Measurements from ENCODE around the gene PCGF2.

The PCGF2 gene

DNA sequence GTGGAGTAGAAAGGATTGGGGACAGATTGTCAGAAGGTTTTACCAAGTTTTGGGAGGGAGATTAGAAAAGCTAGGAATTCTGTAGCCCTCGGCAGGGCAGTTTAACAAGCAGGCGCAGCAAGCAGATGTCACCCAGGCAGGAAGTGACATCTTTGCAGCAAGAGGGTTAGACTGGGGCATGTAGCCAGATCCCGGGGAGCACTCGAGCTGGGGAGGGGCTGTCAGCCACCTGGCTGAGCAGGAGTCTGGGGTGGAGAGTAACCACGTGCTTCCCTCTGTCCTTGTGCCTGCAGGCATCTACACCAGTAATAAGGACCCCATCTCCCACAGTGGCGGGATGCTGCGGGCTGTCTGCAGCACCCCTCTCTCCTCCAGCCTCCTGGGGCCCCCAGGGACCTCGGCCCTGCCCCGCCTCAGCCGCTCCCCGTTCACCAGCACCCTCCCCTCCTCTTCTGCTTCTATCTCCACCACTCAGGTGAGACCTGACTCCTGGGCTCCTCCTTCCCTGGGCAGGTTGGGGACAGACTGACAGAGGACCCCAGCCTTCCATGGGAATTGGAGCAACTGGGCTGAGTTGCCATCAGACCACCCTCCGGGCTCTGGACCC is 30.9 kb downstream of the PCGF2 start:
- no peak for DNase-seq

DNA sequence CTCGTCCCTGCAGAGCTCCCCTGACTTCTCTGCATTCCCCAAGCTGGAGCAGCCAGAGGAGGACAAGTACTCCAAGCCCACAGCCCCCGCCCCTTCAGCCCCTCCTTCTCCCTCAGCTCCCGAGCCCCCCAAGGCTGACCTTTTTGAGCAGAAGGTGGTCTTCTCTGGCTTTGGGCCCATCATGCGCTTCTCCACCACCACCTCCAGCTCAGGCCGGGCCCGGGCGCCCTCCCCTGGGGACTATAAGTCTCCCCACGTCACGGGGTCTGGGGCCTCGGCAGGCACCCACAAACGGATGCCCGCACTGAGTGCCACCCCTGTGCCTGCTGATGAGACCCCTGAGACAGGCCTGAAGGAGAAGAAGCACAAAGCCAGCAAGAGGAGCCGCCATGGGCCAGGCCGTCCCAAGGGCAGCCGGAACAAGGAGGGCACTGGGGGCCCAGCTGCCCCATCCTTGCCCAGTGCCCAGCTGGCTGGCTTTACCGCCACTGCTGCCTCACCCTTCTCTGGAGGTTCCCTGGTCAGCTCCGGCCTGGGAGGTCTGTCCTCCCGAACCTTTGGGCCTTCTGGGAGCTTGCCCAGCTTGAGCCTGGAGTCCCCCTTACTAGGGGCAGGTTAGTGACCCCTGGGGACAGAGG is 31.6 kb downstream of the PCGF2 start:
- no peak for DNase-seq

DNA sequence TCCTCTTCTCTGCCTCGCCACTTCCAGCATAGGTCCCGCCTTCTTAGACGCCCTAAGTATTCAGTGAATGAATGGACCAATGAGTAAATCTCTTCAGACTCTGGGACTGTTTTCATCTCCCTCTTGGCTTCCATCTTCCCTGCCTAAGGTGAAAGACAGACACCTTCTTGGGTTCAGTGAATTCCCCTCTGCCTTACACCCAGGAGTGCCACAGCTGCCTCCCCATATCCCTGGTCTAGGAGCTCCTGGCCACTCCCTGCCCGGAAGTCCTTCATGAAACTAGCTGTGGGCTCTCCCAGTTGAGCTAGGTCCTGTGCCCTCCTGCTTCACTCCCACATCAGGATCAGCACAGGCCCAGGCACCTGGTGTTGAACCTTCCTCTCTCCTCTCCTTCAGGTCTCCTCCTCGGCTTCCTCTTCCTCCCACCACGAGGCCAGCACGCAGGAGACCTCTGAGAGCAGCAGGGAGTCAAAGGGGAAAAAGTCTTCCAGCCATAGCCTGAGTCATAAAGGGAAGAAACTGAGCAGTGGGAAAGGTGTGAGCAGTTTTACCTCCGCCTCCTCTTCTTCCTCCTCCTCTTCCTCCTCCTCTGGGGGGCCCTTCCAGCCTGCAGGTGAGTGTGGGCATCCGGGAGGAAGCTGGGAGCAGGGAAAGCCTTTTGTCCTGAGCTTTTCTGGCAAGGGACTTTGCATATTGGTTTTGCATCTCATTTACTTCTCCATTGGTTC is 32.8 kb downstream of the PCGF2 start:
- DNase-seq: no peak

DNA sequence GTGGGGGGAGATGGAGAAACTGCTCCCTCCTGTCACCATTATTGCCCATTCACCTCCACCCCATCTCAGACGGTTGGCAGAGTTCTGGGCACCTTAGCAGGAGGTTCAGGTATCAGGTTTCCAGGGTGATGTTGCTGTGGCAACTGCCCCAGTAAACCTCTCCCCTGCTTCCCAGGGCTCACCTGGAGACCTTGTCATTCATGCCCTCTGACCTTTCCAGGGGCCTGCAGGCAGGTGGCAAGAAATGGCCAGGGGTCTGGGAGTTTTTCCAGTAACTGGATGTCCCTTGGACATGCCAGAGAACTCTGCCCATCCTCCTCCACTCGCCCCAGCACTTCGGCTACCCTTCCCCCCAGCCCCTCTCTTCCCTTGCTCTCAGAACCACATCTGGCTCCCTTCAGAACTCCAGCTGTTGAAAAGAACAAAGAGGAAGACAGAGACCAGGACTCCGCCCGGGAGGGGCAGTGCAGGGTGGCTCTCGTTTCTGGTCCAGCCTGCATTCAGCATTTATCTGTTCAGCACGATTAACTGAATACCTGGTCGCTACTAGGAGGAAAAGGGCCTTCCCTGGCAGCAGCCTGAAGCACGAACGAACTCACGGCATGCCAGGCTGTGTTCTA is 34.6 kb downstream of the PCGF2 start:
- no peak for DNase-seq

DNA sequence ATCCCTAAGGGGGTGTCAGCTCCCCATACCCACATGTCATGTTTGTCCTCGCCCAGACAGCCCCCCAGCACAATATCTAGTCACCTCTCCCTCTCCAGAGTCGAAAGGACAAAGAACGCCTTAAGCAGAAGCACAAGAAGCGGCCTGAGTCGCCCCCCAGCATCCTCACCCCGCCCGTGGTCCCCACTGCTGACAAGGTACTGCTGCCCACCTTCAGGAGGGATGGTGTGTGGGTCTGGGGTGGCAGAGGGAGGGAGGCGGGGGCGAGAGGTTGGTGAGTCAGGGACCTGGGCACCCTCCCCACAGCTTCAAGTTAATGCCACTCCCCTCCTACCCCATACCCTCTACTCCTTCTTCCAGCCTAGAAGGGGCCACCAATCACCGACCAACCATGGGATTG is 35.5 kb downstream of the PCGF2 start:
- no peak for DNase-seq

DNA sequence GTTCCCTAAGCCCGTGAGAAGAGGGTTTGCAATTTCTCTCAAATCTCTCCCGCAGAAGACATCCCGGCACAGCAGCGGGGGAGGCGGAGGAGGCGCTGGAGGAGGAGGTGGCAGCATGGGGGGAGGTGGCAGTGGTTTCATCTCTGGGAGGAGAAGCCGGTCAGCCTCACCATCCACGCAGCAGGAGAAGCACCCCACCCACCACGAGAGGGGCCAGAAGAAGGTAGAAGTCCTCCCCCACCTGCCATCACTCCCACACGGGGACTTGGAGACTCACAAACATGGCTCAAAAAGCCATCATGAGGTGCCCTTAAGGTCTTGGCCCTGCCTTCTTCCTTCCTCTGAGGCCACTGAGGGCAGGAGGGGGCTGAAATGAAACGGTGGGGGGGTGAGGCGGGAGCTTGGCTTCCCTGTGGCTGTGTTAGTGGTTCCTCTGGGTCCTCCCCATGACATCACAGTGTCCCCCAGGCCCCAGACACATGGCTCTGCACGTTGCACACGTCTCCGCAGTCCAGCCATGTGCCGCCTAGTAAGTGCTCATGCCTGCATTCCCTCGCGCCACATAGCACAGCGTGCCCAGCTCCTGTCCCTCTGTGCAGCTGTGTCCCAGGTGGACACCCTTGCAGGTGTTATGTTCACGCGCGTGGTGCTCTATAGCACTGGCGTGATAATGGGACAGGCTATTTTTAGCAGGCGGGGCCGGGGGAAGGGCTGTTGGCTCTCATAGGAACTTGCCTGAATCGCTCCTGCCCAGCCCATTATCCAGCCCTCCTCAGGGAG is 36.2 kb downstream of the PCGF2 start:
- no peak for DNase-seq

DNA sequence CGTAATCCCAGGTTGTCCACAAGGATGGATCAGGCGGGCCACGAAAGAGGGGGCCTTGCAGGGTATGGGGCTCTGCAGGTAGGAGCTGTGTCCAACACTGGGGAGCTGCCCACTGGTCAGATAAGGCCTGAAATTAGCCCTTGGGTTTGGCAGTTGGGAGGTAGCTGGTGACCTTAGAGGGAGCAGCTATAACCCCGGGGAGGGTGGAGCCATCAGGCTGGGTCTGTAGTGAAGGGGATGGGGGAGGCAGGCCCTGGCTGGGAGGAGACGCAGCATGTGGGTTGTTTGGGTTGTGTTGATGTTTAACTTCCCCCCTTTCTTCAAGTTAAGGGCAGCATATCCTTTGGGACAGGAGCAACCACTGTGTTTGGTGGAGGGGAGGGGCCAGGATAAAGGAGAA is 37.2 kb downstream of the PCGF2 start:
- no peak for DNase-seq

DNA sequence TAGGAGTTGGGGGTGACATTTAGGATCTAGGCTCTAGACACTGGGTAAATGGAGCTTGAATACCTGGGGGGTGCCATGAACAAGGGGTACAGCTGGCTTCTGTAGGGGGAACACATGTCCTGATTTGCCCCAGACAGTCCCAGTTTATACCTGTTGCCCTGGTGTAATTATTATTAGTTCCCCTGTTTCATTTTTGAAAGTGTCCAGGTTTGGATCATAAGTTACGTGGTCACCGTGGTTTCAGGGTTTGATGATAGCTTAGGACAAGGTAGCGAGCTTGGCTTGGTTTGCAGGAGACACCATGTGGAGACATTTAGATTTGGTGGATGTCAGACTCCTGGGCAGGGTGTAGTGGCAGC is 37.6 kb downstream of the PCGF2 start:
- no peak for DNase-seq

DNA sequence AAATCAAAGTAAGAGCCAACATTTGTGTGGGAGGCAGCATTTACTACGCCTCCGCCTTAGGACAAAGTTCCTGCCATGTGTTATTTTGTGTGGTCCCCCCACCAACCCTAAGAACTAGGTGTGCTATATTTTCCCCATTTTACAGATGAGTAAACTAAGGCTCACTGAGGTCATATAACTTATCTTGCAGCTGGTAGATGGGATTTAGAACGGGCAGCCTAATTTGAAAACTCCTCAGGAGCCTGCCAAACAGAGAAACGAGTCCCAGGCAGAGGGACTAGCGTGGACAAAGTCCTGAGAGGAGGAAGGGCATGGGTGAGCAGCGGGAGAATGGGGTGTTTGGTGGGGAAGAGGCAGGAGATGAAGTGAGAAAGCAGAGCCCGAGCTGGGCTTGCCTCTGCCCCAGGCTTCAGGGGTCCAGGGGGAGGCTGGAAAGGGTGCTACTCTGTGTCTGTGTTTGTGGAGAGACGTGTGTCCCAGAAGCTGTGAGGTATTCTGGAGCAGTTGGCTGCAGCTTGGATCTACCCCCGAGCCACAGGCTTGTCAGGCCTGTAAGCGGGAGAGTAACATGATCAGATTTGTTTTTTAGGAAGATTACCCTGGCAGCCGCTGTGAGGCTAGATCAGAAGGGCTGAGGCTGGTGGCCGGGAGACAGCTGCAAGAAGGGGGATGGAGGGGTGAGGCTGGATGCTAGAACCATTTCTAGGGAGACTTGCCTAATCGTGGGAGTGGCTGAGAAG is 38.1 kb downstream of the PCGF2 start:
- DNase-seq: no peak

DNA sequence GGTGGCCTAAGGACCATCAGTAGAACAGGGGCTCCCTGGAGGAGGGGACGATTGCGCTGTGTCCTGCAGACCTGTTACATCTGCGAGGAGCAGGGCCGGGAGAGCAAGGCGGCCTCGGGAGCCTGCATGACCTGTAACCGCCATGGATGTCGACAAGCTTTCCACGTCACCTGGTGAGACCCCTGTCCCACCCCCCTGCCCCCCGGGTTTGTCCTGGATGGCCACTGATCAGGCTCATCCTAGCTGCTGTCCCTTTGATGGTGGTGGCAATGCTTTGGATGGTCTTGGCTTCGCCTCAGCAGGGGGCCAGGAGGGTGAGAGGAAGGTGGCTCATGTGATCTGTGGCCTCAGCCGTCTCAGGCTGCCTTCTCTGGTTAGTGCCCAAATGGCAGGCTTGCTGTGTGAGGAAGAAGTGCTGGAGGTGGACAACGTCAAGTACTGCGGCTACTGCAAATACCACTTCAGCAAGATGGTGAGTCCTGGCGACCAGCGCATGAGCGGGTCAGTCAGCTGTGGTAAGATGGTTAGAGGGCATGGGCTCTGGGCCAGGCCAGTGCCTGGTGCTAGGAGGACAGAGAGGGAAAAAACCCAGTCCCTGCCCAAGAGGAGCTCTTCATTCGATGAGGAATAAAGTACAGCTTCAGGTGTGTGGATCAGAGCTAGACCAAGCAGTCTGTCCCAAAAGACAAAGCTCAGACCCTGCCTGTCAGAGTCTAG is 38.9 kb downstream of the PCGF2 start:
- DNase-seq: no peak

DNA sequence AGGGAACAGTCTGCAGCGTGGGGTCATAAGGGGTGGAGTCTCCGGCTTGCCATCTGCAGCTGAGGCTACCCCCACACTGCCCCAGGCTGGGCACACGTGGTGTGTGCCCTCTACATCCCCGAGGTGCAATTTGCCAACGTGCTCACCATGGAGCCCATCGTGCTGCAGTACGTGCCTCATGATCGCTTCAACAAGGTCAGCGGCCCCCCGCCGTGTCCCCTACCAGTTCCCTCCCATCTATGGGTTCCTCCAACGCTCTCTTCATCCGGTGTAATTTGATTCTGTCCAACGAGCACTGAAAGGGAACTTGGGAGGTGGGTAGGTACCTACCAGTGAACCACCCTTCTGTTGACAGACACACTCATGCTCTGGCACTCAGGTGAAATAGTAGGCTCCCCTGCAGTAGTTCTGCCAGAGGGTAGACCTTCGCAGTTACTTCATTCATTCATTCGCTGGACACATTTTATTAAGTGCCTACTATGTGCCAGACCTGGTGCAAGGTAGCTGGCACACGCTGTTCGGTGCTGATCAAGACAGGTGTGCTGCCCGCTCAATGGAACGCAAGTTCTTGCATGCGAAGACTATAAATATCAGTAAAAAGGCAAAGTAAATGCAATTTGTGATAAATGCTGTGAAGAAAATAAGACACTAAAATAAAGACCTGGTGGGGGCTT is 40.3 kb downstream of the PCGF2 start:
- DNase-seq: no peak

DNA sequence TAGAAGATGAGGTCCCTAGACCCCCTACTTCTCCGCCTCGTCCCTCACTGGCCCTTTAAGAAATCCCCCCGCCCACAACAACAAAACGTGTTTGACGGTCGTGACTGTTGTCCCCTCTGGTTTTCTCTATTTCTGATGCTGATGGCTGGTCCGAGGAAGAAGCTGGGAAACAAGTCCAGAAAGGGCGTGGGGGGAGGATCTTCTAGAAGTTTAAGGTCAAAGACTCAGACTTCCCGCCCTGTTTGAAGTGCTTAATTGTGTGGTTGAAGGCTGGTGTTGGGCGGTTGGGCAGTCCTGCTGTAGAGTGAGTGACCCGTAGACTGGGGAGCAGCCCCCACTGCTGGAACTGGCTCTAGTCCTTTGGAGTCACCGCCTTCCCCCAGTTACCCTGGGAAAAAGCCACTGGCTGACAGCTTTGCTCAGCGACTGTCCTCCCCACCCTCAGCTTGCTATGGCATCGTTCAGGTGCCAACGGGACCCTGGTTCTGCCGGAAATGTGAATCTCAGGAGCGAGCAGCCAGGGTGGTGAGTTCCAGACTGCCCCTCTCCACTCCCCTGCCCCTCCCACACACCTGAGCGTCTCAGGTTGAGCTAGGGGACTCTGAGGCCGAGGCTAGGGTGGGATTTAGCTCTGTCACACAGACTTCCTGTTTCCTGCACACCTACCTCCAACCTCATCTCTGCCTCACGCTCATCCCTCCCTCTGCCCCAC is 41.5 kb downstream of the PCGF2 start:
- peak in 3 of 4 experiments; percentile 42 to 59 (median 52) for DNase-seq

DNA sequence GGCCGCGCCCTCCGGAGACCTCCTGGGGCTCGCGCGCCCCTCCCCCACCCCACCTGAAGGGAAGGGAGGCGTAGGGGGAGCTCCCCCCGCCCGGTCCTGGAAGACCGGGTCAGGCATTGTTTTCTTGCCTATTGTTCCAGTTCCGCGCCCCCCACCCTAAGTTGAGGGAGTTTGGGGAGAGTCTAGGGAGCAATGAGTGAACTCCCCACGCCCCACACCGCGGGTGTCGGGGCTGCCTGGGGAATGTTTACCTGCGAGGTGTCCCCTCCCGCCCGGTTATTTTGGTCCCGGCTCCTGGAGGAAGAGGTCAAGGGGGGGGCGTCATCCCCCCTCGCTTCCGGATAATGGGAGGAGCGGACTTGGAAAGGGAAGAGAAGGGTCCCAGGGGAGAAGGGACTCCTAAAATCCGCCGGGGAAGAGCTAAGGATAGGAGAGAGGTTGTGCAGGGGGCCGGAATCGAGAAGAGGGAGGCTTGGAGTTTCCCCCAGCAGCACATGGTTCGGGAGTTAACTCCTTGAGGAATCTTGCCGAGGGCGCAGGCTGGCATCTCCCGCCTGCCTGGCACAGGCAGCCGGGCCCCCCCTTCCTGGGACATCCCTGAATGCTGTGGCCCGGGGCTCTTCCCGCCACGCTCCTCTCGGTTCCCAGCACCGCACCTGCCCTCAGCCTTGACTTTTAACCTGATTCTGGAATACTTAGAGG is 42.2 kb downstream of the PCGF2 start:
- no peak for DNase-seq

DNA sequence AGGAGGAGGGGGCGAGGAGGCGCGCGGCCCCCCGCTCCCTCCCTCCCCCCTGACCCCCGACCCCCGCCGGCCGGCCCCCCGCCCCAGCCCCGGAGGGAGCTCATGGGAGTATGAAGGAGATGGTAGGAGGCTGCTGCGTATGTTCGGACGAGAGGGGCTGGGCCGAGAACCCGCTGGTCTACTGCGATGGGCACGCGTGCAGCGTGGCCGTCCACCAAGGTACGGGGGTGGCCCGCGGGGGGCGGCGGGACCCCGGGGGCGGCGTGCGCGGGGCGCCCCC is 42.7 kb downstream of the PCGF2 start:
- DNase-seq: peak in 1 of 4 experiments; percentile 41

DNA sequence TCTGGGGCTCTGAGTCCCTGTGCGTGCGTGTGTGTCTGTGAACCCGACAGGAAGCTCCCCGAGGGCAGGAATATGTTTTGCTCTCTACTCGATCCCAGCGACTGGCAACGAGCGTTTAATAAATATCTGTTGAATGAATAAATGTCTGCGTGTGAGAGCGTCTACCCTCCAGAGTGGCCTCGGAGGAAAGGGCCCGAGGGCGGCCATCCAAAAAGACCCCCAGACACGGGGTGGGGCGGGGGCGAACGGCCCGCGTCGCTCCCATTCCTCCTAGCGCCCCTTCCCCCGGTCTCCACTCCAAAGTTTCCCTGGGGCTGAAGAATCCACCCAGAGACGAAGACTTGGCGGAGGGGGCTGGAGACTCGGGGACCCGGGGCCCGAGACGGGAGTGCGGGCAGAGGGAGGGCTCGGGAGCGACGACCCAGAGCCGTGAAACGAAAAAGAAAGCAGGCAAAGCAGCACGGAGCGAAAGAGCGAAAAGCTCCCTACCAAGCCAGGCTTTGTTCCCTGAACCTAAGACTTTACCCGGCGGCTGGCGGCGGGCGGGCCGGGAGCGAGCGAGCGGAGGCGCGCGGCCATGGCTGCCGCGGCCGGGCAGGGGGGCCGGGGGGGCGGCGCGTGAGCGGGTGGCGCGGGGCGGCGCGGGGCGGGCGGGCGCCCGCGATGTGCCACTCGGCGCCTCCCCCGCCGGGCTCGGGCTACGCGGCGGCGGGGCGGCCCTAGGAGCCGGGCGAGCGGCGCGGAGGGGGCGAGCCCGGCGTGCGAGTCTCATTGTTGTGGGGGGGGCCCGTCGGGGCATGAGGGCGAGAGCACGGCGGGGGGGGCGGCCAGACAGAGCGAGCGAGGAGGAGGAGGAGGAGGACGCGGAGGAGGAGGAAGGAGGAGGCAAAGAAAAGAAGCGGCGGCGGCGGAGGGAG is 43.3 kb downstream of the PCGF2 start, which contains the start of gene MLLT6:
Gene MLLT6 (plus strand): TSS at position 668 of the 917 bp plus-strand sequence. CDS start 360 bp downstream, outside the sequence.
- peak; percentile 72 to 89 (median 80) for DNase-seq

DNA sequence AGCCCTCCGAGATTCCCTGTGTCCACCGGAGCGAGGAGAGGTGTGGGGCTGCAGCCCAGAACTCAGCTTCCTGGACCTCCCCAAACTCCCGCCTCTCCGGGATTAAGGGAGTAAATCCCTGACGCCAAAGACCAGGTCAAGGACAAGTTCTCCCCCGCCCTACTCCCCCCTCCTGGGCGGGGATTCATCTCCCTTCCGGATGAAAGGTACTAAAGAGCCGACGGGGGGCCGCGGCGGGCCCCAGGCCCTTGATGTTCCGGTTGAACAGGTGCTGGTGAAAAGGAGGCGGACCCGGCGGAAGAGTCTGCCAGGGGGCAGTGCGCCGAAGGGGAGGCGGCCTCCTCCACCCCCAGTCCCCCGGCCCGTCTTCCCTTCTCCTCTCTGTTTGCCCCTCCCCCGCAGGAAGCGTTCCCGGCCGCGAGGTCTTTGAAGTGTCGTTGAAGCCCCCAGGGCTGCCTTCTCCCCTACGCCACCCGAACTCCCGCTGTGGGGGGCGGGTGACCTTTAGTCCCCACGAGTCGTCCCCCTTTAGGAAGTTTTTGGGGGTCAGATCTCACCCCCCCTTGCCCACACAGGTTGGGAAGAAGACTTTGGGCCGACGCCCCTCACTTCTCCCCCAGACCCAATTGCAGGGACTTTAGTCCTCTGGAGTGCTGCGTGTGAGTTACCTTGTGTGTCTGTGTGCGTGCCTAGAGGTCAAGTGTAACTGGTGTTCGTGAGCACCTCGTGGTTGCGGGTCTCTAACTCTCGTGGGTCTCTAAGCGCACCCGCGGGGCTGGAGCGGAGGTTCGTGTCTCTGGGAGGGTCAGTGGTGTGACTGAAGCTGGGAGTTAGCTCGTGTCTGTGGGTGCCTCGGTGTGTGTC is 44.2 kb downstream of the PCGF2 start:
- DNase-seq: peak; percentile 58 to 78 (median 72)

Data from suppressor macrophage (primary cell).